Bone marrow (tissue), 2 donors: ENCODE measurements around the gene CLCN3.
"Not testable (repeated sequence)": the region's sequence is repeated elsewhere in the genome, so short reads cannot be mapped to it uniquely, and the experiment has no call there.

ENCODE experiments used
- DNase-seq, 2 donors: peaks; one replicate each; lab custom pipeline; 2025; lab: John Stamatoyannopoulos, UW

Gene CLCN3

GRCh38 chr4:169618286-169618685 is 2.1 kb upstream of the CLCN3 start:
- no peak for DNase-seq

GRCh38 chr4:169618986-169619385 is 1.4 kb upstream of the CLCN3 start:
- DNase-seq: no peak

GRCh38 chr4:169619518-169619957 is 840 bp upstream of the CLCN3 start:
- DNase-seq: peak in 1 of 2 donors; percentile 2

GRCh38 chr4:169620880-169621248 is 486 bp downstream of the CLCN3 start:
- peak in 1 of 2 donors; percentile 25 for DNase-seq

GRCh38 chr4:169621731-169622492 is 1.5 kb downstream of the CLCN3 start:
- peak in 1 of 2 donors; percentile 79 for DNase-seq

- DNase-seq: no peak
Measured at GRCh38 chr4:169622566-169622965, 2.2 kb downstream of the CLCN3 start.

- DNase-seq: not testable (repeated sequence)
Measured at GRCh38 chr4:169624012-169624411, 3.6 kb downstream of the CLCN3 start.

GRCh38 chr4:169625886-169626285 is 5.5 kb downstream of the CLCN3 start:
- no peak for DNase-seq

- DNase-seq: no peak
Measured at GRCh38 chr4:169626331-169627282, 6.2 kb downstream of the CLCN3 start.

GRCh38 chr4:169627307-169627706 is 6.9 kb downstream of the CLCN3 start:
- no peak for DNase-seq

- DNase-seq: no peak
Measured at GRCh38 chr4:169628579-169628978, 8.2 kb downstream of the CLCN3 start.

- DNase-seq: no peak
Measured at GRCh38 chr4:169630069-169630468, 9.7 kb downstream of the CLCN3 start.

GRCh38 chr4:169632896-169633295 is 12.5 kb downstream of the CLCN3 start:
- DNase-seq: no peak

GRCh38 chr4:169634975-169635374 is 14.6 kb downstream of the CLCN3 start:
- DNase-seq: no peak

- no peak for DNase-seq
Measured at GRCh38 chr4:169640261-169640870, 20.0 kb downstream of the CLCN3 start.

- DNase-seq: no peak
Measured at GRCh38 chr4:169644802-169645201, 24.4 kb downstream of the CLCN3 start.

- DNase-seq: no peak
Measured at GRCh38 chr4:169645627-169646026, 25.2 kb downstream of the CLCN3 start.

- DNase-seq: no peak
Measured at GRCh38 chr4:169649545-169650226, 29.3 kb downstream of the CLCN3 start.

GRCh38 chr4:169650227-169650936 is 30.0 kb downstream of the CLCN3 start:
- no peak for DNase-seq

- no peak for DNase-seq
Measured at GRCh38 chr4:169652535-169652934, 32.2 kb downstream of the CLCN3 start.

GRCh38 chr4:169655401-169655800 is 35.0 kb downstream of the CLCN3 start:
- DNase-seq: no peak
